Esophagus muscularis mucosa (tissue), 3 donors: ENCODE measurements around the gene PTPMT1.

Experiments used
- POLR2A ChIP-seq: fragments of 450-650 bp; IDR thresholded peaks from one replicate; pipeline ENCODE4 v1.6.1; 2017; ENCODE audit warnings: antibody characterized with exemption, moderate library complexity, mild to moderate bottlenecking, low read depth
- TF ChIP-seq, protein P1 (sequence below), 3 experiments: fragments of 200-600 bp in 2 of 3; fragments of 450-650 bp in 1 of 3; sonication (generic) in 2 of 3; IDR thresholded peaks; one replicate each; pipeline ENCODE4 v1.5.1; 2017 to 2019; ENCODE audit warnings: antibody characterized with exemption in 3 of 3, mild to moderate bottlenecking in 2 of 3, moderate library complexity in 1 of 3

DNA sequence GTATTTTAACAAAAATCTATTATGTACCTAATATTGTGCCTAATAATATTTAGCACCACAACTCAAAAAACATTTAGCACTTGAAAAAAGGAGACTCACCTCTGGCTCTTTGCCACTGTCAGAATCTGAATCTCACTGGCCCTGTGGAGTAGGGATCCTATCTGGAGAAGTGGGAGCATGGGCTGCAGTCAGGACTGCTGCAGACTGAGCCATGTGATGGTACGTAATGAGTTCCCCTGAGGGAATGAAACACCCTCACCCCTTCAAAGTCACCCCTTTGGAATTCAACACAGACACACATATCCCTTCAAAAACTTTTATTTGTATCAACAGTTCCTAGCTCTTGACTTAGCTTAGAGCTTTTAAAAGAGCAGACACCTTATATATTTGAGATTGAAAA is 6.5 kb downstream of the PTPMT1 start:
- TF ChIP-seq, protein P1, sequence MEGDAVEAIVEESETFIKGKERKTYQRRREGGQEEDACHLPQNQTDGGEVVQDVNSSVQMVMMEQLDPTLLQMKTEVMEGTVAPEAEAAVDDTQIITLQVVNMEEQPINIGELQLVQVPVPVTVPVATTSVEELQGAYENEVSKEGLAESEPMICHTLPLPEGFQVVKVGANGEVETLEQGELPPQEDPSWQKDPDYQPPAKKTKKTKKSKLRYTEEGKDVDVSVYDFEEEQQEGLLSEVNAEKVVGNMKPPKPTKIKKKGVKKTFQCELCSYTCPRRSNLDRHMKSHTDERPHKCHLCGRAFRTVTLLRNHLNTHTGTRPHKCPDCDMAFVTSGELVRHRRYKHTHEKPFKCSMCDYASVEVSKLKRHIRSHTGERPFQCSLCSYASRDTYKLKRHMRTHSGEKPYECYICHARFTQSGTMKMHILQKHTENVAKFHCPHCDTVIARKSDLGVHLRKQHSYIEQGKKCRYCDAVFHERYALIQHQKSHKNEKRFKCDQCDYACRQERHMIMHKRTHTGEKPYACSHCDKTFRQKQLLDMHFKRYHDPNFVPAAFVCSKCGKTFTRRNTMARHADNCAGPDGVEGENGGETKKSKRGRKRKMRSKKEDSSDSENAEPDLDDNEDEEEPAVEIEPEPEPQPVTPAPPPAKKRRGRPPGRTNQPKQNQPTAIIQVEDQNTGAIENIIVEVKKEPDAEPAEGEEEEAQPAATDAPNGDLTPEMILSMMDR (IDR thresholded peaks at IDR 0.05): no peak
- no peak for TF ChIP-seq POLR2A
